ENCODE data around the gene LIME1. TPM values are rescaled to one million over a fixed set of nuclear protein-coding genes. Genes with fewer than 3 reads are reported as not detected.

Gene LIME1
- total RNA-seq, 1 experiment from 2014 or later: 4.5 TPM

DNA sequence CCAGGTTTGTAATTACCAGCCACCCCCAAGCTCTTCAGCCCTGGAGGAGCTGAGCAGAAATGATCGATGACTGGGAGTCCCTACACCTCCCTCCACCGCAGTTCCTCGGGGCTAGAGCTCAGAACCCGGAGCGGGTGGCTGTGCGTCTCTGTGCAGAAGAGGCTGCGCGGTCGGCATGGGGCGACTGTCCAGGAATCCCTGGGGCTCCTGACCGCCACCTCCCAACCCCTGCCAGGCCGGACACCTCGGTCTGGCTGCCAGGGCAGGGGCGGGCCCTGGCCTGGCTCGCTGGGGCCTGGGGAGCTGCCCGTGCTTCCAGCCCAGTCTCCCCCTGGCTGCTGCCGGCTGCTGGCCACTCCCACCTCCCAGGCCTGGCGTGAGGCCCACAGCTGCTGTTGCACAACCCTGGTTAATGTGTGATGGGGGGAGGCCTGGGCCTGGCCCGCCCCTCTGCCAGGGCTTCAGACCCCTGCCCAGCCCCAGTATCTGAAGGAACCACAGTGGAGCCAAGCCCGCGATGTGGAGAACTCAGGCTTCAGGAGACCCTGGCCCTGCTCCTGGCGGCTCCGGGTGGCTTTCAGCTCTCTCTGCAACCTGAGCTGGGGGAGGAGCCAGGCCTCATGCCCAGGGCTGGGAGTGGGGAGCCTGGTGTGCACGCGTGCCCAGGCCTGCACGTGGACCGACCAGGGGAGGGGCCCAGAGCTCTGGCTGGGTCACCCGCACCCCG, 4.3 kb downstream of the LIME1 start:
- Mint-ChIP-seq H3K4me3 (peak overlapping the region; percentile 60), H3K9me3 (no peaks in the 10 kb centered on the region), H3K4me1 (no peaks in the 10 kb centered on the region), H3K27ac (no peak overlapping the region), H3K36me3 (0 out of 2 replicates have a peak, but pooled peaks cover 3% of the 10 kb centered on the region), H3K27me3 (ENCODE audit: low read depth) (no peaks in the 10 kb centered on the region)
- CTCF ChIA-PET: interaction anchor here (0.7 to 2.1 kb wide), 19 partner anchors 9 to 343 kb away, joined by 3 to 33 read pairs (median 6); partner anchors contain the start of genes ARFRP1, HELZ2, PRPF6 and PTK6
- POLR2A ChIA-PET: interaction anchor here (1.0 to 1.5 kb wide), 4 partner anchors 33 to 881 kb away, joined by 3 to 8 read pairs (median 4); partner anchors contain the start of genes ARFRP1, TPD52L2 and ZGPAT
- DNase-seq (ENCODE audit: low spot score): peak; percentile 75
- peak; percentile 42 for ATAC-seq
- TF ChIP-seq TEAD1 (CRISPR knock-in tag; IDR thresholded peaks at IDR 0.05) (no peak), GRHL2 (CRISPR knock-in tag; IDR thresholded peaks at IDR 0.05; ENCODE audit: insufficient replicate concordance, severe bottlenecking) (no peak), ZNF416 (CRISPR knock-in tag; IDR thresholded peaks at IDR 0.05) (no peak), TEAD4 (CRISPR knock-in tag; IDR thresholded peaks at IDR 0.05) (no peak), FOXP1 (CRISPR knock-in tag; IDR thresholded peaks at IDR 0.05; ENCODE audit: borderline replicate concordance) (0 out of 2 replicates have a peak, but pooled peaks have one; percentile 62), RELA (CRISPR knock-in tag; IDR thresholded peaks at IDR 0.05; ENCODE audit: borderline replicate concordance) (no peak), NFE2L1 (CRISPR knock-in tag; IDR thresholded peaks at IDR 0.05) (no peak), ELF4 (CRISPR knock-in tag; IDR thresholded peaks at IDR 0.05; ENCODE audit: low read depth) (no peak), CTCF (IDR thresholded peaks at IDR 0.05) (no peak), MXD4 (CRISPR knock-in tag; IDR thresholded peaks at IDR 0.05; ENCODE audit: borderline replicate concordance) (no peak), JAZF1 (CRISPR knock-in tag; IDR thresholded peaks at IDR 0.05) (no peak), JUN (CRISPR knock-in tag; IDR thresholded peaks at IDR 0.05) (no peak), NR1H2 (CRISPR knock-in tag; IDR thresholded peaks at IDR 0.05) (no peak), MYBL2 (CRISPR knock-in tag; IDR thresholded peaks at IDR 0.05) (peak; percentile 17; the same call in 1 of the 2 replicates), GABPB1 (CRISPR knock-in tag; IDR thresholded peaks at IDR 0.05) (peak; percentile 83), TP53 (CRISPR knock-in tag; IDR thresholded peaks at IDR 0.05) (no peak)
- TF ChIP-seq, protein P1, sequence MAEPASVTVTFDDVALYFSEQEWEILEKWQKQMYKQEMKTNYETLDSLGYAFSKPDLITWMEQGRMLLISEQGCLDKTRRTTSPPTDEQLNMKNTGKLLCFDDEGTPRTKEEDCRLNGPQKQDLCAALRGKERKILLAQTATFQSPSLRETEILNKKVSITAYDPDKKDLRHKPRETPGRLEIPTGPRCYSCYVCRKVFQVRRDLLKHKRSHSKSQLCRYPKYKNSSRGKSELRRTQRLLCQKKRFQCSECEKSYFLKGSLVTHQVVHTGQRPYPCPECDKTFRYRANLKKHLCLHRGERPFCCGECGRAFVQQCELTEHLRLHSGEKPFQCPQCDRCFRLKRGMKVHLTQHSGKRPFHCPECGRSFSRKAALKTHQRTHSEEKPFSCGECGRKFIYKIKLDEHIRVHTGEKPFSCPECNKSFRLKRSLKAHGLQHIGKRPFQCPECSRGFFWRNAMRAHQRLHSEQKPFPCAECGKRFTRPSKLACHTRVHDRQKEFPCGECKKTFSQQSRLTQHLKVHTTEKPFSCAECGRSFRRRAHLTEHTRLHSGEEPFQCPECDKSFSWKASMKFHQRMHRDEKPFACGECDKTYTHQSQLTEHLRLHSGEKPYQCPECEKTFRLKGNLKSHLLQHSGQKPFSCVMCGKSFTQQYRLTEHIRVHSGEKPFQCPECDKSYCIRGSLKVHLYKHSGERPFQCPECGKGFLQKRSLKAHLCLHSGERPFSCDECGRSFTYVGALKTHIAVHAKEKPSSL (CRISPR knock-in tag; conservative IDR thresholded peaks at IDR 0.05): no peak
- TF ChIP-seq, protein P2, sequence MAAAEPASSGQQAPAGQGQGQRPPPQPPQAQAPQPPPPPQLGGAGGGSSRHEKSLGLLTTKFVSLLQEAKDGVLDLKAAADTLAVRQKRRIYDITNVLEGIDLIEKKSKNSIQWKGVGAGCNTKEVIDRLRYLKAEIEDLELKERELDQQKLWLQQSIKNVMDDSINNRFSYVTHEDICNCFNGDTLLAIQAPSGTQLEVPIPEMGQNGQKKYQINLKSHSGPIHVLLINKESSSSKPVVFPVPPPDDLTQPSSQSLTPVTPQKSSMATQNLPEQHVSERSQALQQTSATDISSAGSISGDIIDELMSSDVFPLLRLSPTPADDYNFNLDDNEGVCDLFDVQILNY (CRISPR knock-in tag; IDR thresholded peaks at IDR 0.05): peak; percentile 50; the same call in 1 of the 2 replicates
- TF ChIP-seq, protein P3, sequence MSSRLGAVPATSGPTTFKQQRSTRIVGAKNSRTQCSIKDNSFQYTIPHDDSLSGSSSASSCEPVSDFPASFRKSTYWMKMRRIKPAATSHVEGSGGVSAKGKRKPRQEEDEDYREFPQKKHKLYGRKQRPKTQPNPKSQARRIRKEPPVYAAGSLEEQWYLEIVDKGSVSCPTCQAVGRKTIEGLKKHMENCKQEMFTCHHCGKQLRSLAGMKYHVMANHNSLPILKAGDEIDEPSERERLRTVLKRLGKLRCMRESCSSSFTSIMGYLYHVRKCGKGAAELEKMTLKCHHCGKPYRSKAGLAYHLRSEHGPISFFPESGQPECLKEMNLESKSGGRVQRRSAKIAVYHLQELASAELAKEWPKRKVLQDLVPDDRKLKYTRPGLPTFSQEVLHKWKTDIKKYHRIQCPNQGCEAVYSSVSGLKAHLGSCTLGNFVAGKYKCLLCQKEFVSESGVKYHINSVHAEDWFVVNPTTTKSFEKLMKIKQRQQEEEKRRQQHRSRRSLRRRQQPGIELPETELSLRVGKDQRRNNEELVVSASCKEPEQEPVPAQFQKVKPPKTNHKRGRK (CRISPR knock-in tag; IDR thresholded peaks at IDR 0.05; ENCODE audit: borderline replicate concordance): no peak
- TF ChIP-seq, protein P4, sequence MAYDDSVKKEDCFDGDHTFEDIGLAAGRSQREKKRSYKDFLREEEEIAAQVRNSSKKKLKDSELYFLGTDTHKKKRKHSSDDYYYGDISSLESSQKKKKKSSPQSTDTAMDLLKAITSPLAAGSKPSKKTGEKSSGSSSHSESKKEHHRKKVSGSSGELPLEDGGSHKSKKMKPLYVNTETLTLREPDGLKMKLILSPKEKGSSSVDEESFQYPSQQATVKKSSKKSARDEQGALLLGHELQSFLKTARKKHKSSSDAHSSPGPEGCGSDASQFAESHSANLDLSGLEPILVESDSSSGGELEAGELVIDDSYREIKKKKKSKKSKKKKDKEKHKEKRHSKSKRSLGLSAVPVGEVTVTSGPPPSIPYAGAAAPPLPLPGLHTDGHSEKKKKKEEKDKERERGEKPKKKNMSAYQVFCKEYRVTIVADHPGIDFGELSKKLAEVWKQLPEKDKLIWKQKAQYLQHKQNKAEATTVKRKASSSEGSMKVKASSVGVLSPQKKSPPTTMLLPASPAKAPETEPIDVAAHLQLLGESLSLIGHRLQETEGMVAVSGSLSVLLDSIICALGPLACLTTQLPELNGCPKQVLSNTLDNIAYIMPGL (CRISPR knock-in tag; IDR thresholded peaks at IDR 0.05): peak; percentile 85
- TF ChIP-seq, protein P5, sequence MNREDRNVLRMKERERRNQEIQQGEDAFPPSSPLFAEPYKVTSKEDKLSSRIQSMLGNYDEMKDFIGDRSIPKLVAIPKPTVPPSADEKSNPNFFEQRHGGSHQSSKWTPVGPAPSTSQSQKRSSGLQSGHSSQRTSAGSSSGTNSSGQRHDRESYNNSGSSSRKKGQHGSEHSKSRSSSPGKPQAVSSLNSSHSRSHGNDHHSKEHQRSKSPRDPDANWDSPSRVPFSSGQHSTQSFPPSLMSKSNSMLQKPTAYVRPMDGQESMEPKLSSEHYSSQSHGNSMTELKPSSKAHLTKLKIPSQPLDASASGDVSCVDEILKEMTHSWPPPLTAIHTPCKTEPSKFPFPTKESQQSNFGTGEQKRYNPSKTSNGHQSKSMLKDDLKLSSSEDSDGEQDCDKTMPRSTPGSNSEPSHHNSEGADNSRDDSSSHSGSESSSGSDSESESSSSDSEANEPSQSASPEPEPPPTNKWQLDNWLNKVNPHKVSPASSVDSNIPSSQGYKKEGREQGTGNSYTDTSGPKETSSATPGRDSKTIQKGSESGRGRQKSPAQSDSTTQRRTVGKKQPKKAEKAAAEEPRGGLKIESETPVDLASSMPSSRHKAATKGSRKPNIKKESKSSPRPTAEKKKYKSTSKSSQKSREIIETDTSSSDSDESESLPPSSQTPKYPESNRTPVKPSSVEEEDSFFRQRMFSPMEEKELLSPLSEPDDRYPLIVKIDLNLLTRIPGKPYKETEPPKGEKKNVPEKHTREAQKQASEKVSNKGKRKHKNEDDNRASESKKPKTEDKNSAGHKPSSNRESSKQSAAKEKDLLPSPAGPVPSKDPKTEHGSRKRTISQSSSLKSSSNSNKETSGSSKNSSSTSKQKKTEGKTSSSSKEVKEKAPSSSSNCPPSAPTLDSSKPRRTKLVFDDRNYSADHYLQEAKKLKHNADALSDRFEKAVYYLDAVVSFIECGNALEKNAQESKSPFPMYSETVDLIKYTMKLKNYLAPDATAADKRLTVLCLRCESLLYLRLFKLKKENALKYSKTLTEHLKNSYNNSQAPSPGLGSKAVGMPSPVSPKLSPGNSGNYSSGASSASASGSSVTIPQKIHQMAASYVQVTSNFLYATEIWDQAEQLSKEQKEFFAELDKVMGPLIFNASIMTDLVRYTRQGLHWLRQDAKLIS (CRISPR knock-in tag; IDR thresholded peaks at IDR 0.05; ENCODE audit: borderline replicate concordance): no peak

All from WTC11 (cell line).